IMR-90 (cell line): ENCODE measurements around the gene STAT3. TPM values are rescaled to one million over a fixed set of nuclear protein-coding genes. Genes with fewer than 3 reads are reported as not detected.

ENCODE experiments used
- ATAC-seq: fragments of 200-7000 bp; cut with Tn5 transposase; 2 replicates; pipeline ENCODE4 v1.9.1; 2020; ENCODE audit warnings: low read depth, mild to moderate bottlenecking, moderate library complexity
- BruUV-seq: library from RNA; stranded (reverse); fragments of 400-500 nt; replicated peaks from 2 replicates; lab custom pipeline; 2021; lab: Mats Ljungman, UMichigan
- CTCF ChIA-PET: fragments of 300-600 bp; formaldehyde crosslinking; extraction: SDS; loops from one replicate; lab custom pipeline; 2021; ENCODE audit warnings: antibody characterized with exemption; lab: Yijun Ruan, JAX
- POLR2A ChIA-PET: fragments of 300-600 bp; sonication (Branson Sonifier 250); formaldehyde crosslinking; loops from one replicate; lab custom pipeline; 2022; ENCODE audit warnings: antibody characterized with exemption; ENCODE audit not compliant: unreplicated experiment; lab: Charles Lee
- DNase-seq: peaks from one replicate; pipeline ENCODE4 v3.0.0; 2013
- H2AFZ ChIP-seq: replicated peaks from 2 replicates; pipeline ENCODE3; 2013; ENCODE audit warnings: low read length, mild to moderate bottlenecking; ENCODE audit not compliant: poor library complexity
- H2AK5ac ChIP-seq: 2 replicates; pipeline ENCODE4 v1.6.1; 2013; ENCODE audit warnings: low read depth, low read length, inconsistent platforms
- H2AK9ac ChIP-seq: replicated peaks from 2 replicates; pipeline ENCODE3; 2013; ENCODE audit warnings: mild to moderate bottlenecking, low read depth, low read length, moderate library complexity; ENCODE audit not compliant: poor library complexity
- H2BK120ac ChIP-seq: 2 replicates; pipeline ENCODE4 v1.6.1; 2013; ENCODE audit warnings: low read depth, low read length, inconsistent platforms
- H2BK15ac ChIP-seq: 3 replicates; pipeline ENCODE4 v1.6.1; 2013; ENCODE audit warnings: low read depth, low read length, inconsistent platforms
- H2BK20ac ChIP-seq: 2 replicates; pipeline ENCODE4 v1.6.1; 2013; ENCODE audit warnings: low read depth, mild to moderate bottlenecking, inconsistent platforms, low read length, moderate library complexity
- H2BK5ac ChIP-seq: 2 replicates; pipeline ENCODE4 v1.6.1; 2013; ENCODE audit warnings: mild to moderate bottlenecking, low read depth, low read length, inconsistent platforms; ENCODE audit not compliant: poor library complexity, severe bottlenecking
- H3K14ac ChIP-seq: replicated peaks from 2 replicates; pipeline ENCODE4 v1.6.1; 2013; ENCODE audit warnings: low read depth, low read length, inconsistent platforms
- H3K18ac ChIP-seq: 2 replicates; pipeline ENCODE4 v1.6.1; 2013; ENCODE audit warnings: low read depth, low read length, control low read depth
- H3K23ac ChIP-seq: 2 replicates; pipeline ENCODE4 v1.6.1; 2013; ENCODE audit warnings: low read depth, low read length, inconsistent platforms
- H3K27ac ChIP-seq: 2 replicates; pipeline ENCODE4 v1.5.1; 2013; ENCODE audit warnings: mild to moderate bottlenecking, control low read depth, low read length; ENCODE audit not compliant: insufficient read depth
- H3K27me3 ChIP-seq: 2 replicates; pipeline ENCODE4 v1.6.1; 2013; ENCODE audit warnings: low read length; ENCODE audit not compliant: control insufficient read depth, insufficient read depth
- H3K36me3 ChIP-seq: 2 replicates; pipeline ENCODE4 v1.6.1; 2013; ENCODE audit warnings: low read length, mixed read lengths; ENCODE audit not compliant: control insufficient read depth, insufficient read depth
- H3K4ac ChIP-seq: 2 replicates; pipeline ENCODE4 v1.6.1; 2013; ENCODE audit warnings: low read depth, low read length, inconsistent platforms
- H3K4me1 ChIP-seq: 2 replicates; pipeline ENCODE4 v1.6.1; 2013; ENCODE audit warnings: low read length, mixed read lengths; ENCODE audit not compliant: control insufficient read depth, insufficient read depth
- H3K4me2 ChIP-seq: 2 replicates; pipeline ENCODE4 v1.6.1; 2013; ENCODE audit warnings: low read depth, mild to moderate bottlenecking, control low read depth, low read length, moderate library complexity
- H3K4me3 ChIP-seq: 2 replicates; pipeline ENCODE4 v1.5.1; 2013; ENCODE audit warnings: low read depth, mild to moderate bottlenecking, control low read depth, low read length, moderate library complexity; ENCODE audit not compliant: insufficient read depth
- H3K56ac ChIP-seq: 2 replicates; pipeline ENCODE4 v1.6.1; 2013; ENCODE audit warnings: low read length, inconsistent platforms; ENCODE audit not compliant: insufficient read depth; ENCODE audit errors: extremely low read depth
- H3K79me1 ChIP-seq, 2 experiments: 2 replicates each; pipeline ENCODE4 v1.6.1; 2013; ENCODE audit warnings: low read length in 2 of 2, inconsistent platforms in 1 of 2, low read depth in 1 of 2
- H3K9ac ChIP-seq: 2 replicates; pipeline ENCODE4 v1.6.1; 2013; ENCODE audit warnings: low read depth, low read length, control low read depth
- H3K9me1 ChIP-seq: 2 replicates; pipeline ENCODE4 v1.6.1; 2013; ENCODE audit warnings: low read length, inconsistent platforms; ENCODE audit not compliant: insufficient read depth
- H3K9me3 ChIP-seq: 2 replicates; pipeline ENCODE4 v1.6.1; 2013; ENCODE audit warnings: low read length; ENCODE audit not compliant: control insufficient read depth, insufficient read depth
- H4K20me1 ChIP-seq: 2 replicates; pipeline ENCODE4 v1.6.1; 2013; ENCODE audit warnings: low read length, inconsistent platforms; ENCODE audit not compliant: insufficient read depth
- H4K5ac ChIP-seq: 2 replicates; pipeline ENCODE4 v1.6.1; 2013; ENCODE audit warnings: mild to moderate bottlenecking, low read depth, low read length, control low read depth
- H4K8ac ChIP-seq, 2 experiments: 2 replicates each; pipeline ENCODE4 v1.6.1; 2013; ENCODE audit warnings: low read depth in 2 of 2, low read length in 2 of 2, control low read depth in 1 of 2, inconsistent platforms in 1 of 2
- H4K91ac ChIP-seq: 2 replicates; pipeline ENCODE4 v1.6.1; 2013; ENCODE audit warnings: low read depth, low read length, inconsistent platforms; ENCODE audit not compliant: insufficient read depth
- BHLHE40 ChIP-seq: fragments of 150-350 bp; IDR thresholded peaks from 2 replicates; pipeline ENCODE4 v1.6.1; 2016; ENCODE audit warnings: mild to moderate bottlenecking, low read depth, low read length
- CHD1 ChIP-seq: IDR thresholded peaks from 2 replicates; pipeline ENCODE4 v1.6.1; 2012; ENCODE audit warnings: low read depth, low read length, improper control_type of control experiment
- MAFK ChIP-seq: IDR thresholded peaks from 2 replicates; pipeline ENCODE4 v1.6.1; 2012; ENCODE audit warnings: low read depth, low read length, improper control_type of control experiment
- WGBS, 2 experiments: methylation state at CpG; one replicate each; pipeline versions ENCODE4 v1.1.5 to v1.1.7; 2013; ENCODE audit warnings: missing lambda C conversion rate in 2 of 2; ENCODE audit not compliant: insufficient read length in 1 of 2; ENCODE audit errors: extremely low coverage in 2 of 2; 5-methylcytosine and 5-hydroxymethylcytosine counted together
- dilution Hi-C: fragments of 300-500 bp; cut with HindIII; formaldehyde crosslinking; loops from one replicate; pipeline ENCODE4 v1.14.3; 2018; ENCODE audit warnings: low sequenced_read_pairs; ENCODE audit not compliant: unreplicated experiment
- in situ Hi-C: fragments of 300-500 bp; cut with MboI; formaldehyde crosslinking; loops from 3 replicates; pipeline ENCODE4 v1.14.3; 2019; ENCODE audit warnings: low sequenced_read_pairs, inconsistent platforms, mixed read lengths
- intact Hi-C: fragments of 100-400 bp; cut with micrococcal nuclease; formaldehyde crosslinking; loops from 2 replicates; pipeline ENCODE4 v1.10.0; 2022
- polyA plus RNA-seq, 3 experiments: library from polyadenylated mRNA; depleted of rRNA; stranded (reverse); fragments of >200 nt; gene quantifications; 2 replicates each; pipeline ENCODE4 v1.2.3, GENCODE V29; 2012; ENCODE audit warnings: low replicate concordance in 1 of 3
- total RNA-seq: library from RNA; depleted of rRNA; stranded (reverse); fragments of >200 nt; gene quantifications from 2 replicates; pipeline ENCODE4 v1.2.3, GENCODE V29; 2012

The STAT3 gene
- total and polyA plus RNA-seq, 2 of the 4 experiments (the other 2 are of a cell fraction): 47.2 to 66.3 TPM

DNA sequence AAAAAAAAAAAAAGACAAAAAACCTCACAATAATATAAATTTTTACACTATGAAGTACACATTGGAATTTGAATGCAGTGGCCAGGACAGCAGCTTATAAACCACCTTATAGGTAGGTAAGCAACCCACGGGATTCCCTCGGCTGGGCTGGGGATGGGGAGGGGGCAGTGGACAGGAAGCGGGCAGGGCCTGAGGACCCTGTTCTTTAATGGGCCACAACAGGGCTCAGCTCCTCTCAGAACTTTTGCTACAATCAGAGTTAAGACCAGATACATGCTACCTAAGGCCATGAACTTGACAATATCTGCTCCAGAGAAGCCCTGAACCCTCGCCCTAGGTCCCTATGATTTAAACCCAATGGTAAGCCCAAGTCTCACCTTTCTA lies 74.9 kb downstream of the STAT3 start:
- Histone ChIP-seq H3K36me3 (peaks cover 47% of the 10 kb centered on the region), H4K20me1 (no peaks in the 10 kb centered on the region), H4K8ac (no peak overlapping the region), H3K9ac (no peak overlapping the region), H2BK15ac (no peak overlapping the region), H4K91ac (no peak overlapping the region), H2BK5ac (no peak overlapping the region), H3K56ac (no peak overlapping the region), H3K27me3 (no peaks in the 10 kb centered on the region), H3K14ac (no peak overlapping the region), H2AK5ac (no peak overlapping the region), H3K4ac (no peak overlapping the region), H2AFZ (no peak overlapping the region), H3K18ac (no peak overlapping the region), H2BK120ac (no peak overlapping the region), H3K9me3 (no peaks in the 10 kb centered on the region), H3K4me1 (peaks cover 11% of the 10 kb centered on the region), H2AK9ac (no peak overlapping the region), H3K23ac (no peak overlapping the region), H3K9me1 (0 out of 2 replicates have a peak, but pooled peaks cover 4% of the 10 kb centered on the region), H2BK20ac (no peak overlapping the region), H3K27ac (no peak overlapping the region), H3K4me3 (no peak overlapping the region), H3K4me2 (no peak overlapping the region), H4K5ac (no peak overlapping the region), H3K79me1 (peaks cover 7 to 25% of the 10 kb centered on the region in 2 experiments; a peak in 3 of 4 replicates)
- no TSS peak for BruUV-seq
- TF ChIP-seq BHLHE40 (no peak), MAFK (no peak), CHD1 (no peak)
- intact Hi-C loops: no loop called here
- in situ Hi-C loops: no loop called here
- DNase-seq (no peak), ATAC-seq (no peak)
- dilution Hi-C loops: no loop called here
- ChIA-PET CTCF (no interaction called here), POLR2A (no interaction called here)
- no CpG with 5 or more reads among the region's 4 CpGs for WGBS, 2 experiments
